Kidney (tissue), 14 donors: Measurements from ENCODE around the gene ZNF182. TPM values are rescaled to one million over a fixed set of nuclear protein-coding genes. Genes with fewer than 3 reads are reported as not detected.
"Not testable (repeated sequence)": the region's sequence is repeated elsewhere in the genome, so short reads cannot be mapped to it uniquely, and the experiment has no call there.

Experiments used
- DNase-seq, 5 donors: peaks; one replicate each; pipeline ENCODE4 v3.0.0-alpha.2; 2013 to 2020
- FAIRE-seq: peaks from 2 replicates; lab custom pipeline; 2012; peaks lifted over from hg19 to GRCh38; lab: Jason Lieb, UNC
- H3K27ac ChIP-seq, 2 donors: one replicate each; pipeline ENCODE4 v1.7.0; 2013; ENCODE audit warnings: low read depth in 2 of 2, low read length in 2 of 2, inconsistent platforms in 1 of 2
- H3K27me3 ChIP-seq: one replicate; pipeline ENCODE4 v1.7.1; 2013; ENCODE audit warnings: low read length, inconsistent platforms; ENCODE audit not compliant: control insufficient read depth, insufficient read depth
- H3K36me3 ChIP-seq, 3 donors: one replicate each; pipeline versions ENCODE4 v1.7.0 to v1.7.1; 2013; ENCODE audit warnings: low read length in 3 of 3, control low read depth in 1 of 3, inconsistent platforms in 1 of 3; ENCODE audit not compliant: insufficient read depth in 3 of 3, control insufficient read depth in 2 of 3
- H3K4me1 ChIP-seq, 3 donors: one replicate each; pipeline versions ENCODE4 v1.7.0 to v1.7.1; 2013; ENCODE audit warnings: low read length in 3 of 3, inconsistent platforms in 1 of 3, low read depth in 1 of 3; ENCODE audit not compliant: control insufficient read depth in 2 of 3, insufficient read depth in 2 of 3
- H3K4me3 ChIP-seq, 3 donors: one replicate each; pipeline versions ENCODE4 v1.7.0 to v1.8.1; 2013; ENCODE audit warnings: low read length in 3 of 3, control low read depth in 1 of 3, inconsistent platforms in 1 of 3
- H3K9ac ChIP-seq, 3 donors: one replicate each; pipeline versions ENCODE4 v1.7.0 to v1.7.1; 2013; ENCODE audit warnings: low read length in 3 of 3, control low read depth in 1 of 3, inconsistent platforms in 1 of 3
- H3K9me3 ChIP-seq, 3 donors: one replicate each; pipeline versions ENCODE4 v1.7.0 to v1.7.1; 2013; ENCODE audit warnings: low read length in 3 of 3, control low read depth in 1 of 3, inconsistent platforms in 1 of 3; ENCODE audit not compliant: control insufficient read depth in 2 of 3, insufficient read depth in 1 of 3
- intact Hi-C: fragments of 100-400 bp; cut with DNase I; formaldehyde crosslinking; loops from one replicate; pipeline ENCODE4 v1.11.1; 2022
- polyA plus RNA-seq: library from polyadenylated mRNA; stranded (reverse); fragments of 350-450 nt; fragmentation: Illumina TruSeq; extraction: RNeasy Lipid Tissue Mini Kit (QIAGEN cat#74804); gene quantifications from one replicate; pipeline ENCODE4 v1.2.3, GENCODE V29; 2014; ENCODE audit warnings: low read depth, low replicate concordance; ENCODE audit not compliant: insufficient read depth
- total RNA-seq: library from RNA; stranded (reverse); fragmentation: NEBNext Ultra II Directional; extraction: Animal tissue kit (Norgen Biotek cat#: 25700); gene quantifications from one replicate; pipeline ENCODE4 v1.2.1, GENCODE V29; 2021
- TF ChIP-seq, protein P1 (sequence below): IDR thresholded peaks from 3 replicates; pipeline ENCODE4 v1.5.1; 2012; ENCODE audit warnings: mild to moderate bottlenecking, moderate library complexity, borderline replicate concordance; ENCODE audit not compliant: insufficient read depth; ENCODE audit errors: extremely low read depth
- donor health status: control.
- donor health status: control.
- donor health status: control.
- donor health status: control.
- donor health status: control.
- donor health status: DM: yes; HTN: yes; CAD: no.
- donor health status: Normal renal cell carcinoma (clear cell type).

Gene ZNF182
- total and polyA plus RNA-seq, 2 donors from 2014 or later, result 3.2 to 5.8 TPM

DNA sequence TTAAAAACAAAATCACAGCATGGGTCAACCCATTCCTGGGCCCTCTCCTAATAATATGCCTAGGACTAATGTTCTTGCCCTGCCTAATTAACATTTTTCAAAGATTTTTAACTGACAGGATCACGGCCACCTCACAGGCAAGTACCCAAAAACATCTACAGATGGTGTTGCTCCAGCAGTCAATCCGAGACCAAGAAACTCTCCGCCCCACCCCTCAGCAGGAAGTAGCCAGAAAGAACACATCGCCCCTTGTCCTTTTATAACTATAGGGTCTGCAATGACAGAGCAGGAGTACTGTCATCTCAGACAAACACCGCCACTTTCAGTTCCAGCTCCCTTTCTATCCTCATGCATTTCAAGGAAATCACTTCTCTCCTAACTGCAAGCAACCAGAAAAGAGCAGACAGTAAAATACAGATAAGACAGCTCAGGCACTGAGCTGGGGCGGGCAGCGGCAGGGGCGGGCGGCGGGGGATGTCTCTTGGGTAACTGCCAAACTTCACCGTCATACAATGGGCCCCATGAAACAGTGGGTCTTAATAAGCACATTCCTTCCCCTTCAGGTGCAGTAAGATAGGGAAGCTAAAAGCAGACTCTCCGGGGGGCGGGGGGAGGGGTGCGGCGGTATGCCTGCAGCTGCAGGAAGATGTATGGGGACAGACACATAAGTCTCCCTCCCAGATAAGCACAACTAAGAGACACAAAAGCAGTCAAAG is 67.4 kb downstream of the ZNF182 start:
- Histone ChIP-seq H3K9me3 (no peaks in the 10 kb centered on the region), H3K9ac (no peak overlapping the region), H3K4me3 (peak overlapping the region in 1 of 3 donors; percentile 33), H3K36me3 (no peaks in the 10 kb centered on the region), H3K4me1 (no peaks in the 10 kb centered on the region), H3K27ac (no peak overlapping the region), H3K27me3 (no peaks in the 10 kb centered on the region)
- TF ChIP-seq, protein P1, sequence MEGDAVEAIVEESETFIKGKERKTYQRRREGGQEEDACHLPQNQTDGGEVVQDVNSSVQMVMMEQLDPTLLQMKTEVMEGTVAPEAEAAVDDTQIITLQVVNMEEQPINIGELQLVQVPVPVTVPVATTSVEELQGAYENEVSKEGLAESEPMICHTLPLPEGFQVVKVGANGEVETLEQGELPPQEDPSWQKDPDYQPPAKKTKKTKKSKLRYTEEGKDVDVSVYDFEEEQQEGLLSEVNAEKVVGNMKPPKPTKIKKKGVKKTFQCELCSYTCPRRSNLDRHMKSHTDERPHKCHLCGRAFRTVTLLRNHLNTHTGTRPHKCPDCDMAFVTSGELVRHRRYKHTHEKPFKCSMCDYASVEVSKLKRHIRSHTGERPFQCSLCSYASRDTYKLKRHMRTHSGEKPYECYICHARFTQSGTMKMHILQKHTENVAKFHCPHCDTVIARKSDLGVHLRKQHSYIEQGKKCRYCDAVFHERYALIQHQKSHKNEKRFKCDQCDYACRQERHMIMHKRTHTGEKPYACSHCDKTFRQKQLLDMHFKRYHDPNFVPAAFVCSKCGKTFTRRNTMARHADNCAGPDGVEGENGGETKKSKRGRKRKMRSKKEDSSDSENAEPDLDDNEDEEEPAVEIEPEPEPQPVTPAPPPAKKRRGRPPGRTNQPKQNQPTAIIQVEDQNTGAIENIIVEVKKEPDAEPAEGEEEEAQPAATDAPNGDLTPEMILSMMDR, result no peak
- intact Hi-C loops, result no loop called here
- DNase-seq (peak in 2 of 5 donors; percentile 3 to 21), FAIRE-seq (no peak)

DNA sequence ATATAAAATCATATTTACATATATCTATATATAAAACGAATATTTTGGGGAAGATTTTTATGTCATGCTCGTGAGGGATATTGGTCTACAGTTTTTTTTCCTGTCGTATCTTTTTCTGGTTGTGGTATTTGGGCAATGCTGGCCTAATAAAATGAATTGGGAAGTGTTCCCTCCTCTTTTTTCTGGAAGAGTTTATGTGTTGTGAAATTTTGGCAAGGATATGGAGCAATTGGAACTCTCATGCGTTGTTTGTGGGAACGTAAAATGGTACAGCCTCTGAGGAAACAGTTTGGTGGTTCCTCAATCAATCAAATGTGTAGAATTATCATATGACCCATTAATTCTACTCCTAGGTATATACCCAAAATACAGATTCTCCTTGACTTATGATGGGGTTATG is 69.8 kb downstream of the ZNF182 start:
- Histone ChIP-seq H3K9ac (no peak overlapping the region), H3K36me3 (no peaks in the 10 kb centered on the region), H3K4me3 (no peak overlapping the region), H3K27ac (no peak overlapping the region), H3K9me3 (no peaks in the 10 kb centered on the region), H3K4me1 (no peaks in the 10 kb centered on the region), H3K27me3 (no peaks in the 10 kb centered on the region)
- FAIRE-seq (no peak), DNase-seq (no peak)
- intact Hi-C loops, result no loop called here
- TF ChIP-seq, protein P1, result no peak

DNA sequence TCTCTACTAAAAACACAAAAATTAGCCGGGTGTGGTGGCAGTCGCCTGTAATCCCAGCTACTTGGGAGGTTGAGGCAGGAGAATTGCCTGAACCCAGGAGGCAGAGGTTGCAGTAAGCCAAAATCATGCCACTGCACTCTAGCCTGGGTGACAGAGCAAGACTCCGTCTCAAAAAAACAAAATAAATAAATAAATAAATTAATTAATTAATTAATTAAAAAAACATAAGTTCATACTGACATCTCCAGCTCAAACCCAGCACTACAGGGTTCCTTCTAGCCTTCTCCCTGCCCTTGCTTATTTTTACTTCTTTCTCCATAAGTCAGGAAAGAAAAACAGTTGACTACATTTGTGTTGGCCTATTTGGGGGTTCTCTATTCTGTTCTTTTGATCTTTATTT is 71.8 kb downstream of the ZNF182 start:
- H3K27ac ChIP-seq, H3K36me3 ChIP-seq, DNase-seq, H3K4me3 ChIP-seq, H3K9ac ChIP-seq, FAIRE-seq, H3K27me3 ChIP-seq, H3K4me1 ChIP-seq, intact Hi-C loops, H3K9me3 ChIP-seq: not testable (repeated sequence)

DNA sequence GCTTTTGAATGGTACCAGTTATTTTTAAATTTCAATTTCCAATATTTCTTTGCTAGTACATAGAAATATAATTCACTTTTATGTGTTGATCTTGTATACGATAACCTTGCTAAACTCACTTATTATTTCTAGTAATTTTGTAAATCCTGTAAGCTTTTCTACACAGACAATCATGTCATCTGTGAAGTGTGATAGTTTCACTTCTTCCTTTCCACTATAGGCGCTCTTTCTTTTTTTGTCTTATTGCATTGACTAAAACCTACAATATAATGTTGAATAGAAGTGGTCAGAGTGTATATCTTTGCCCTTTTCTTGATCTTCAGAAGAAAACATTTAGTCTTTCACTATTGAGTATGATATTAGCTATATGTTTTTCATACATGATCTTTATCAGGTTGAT is 76.6 kb downstream of the ZNF182 start:
- no peak for FAIRE-seq
- TF ChIP-seq, protein P1, result no peak

More for the DNA sequence above, 76.6 kb downstream of the ZNF182 start:
- no peak for DNase-seq
- intact Hi-C loops, result no loop called here
- H3K9me3 ChIP-seq, result no peaks in the 10 kb centered on the region
- H3K36me3 ChIP-seq, result no peaks in the 10 kb centered on the region
- no peaks in the 10 kb centered on the region for H3K27me3 ChIP-seq
- no peak overlapping the region for H3K4me3 ChIP-seq
- H3K9ac ChIP-seq, result no peak overlapping the region
- H3K27ac ChIP-seq, result no peak overlapping the region
- H3K4me1 ChIP-seq, result no peaks in the 10 kb centered on the region

Other genes starting within 250 kb of the ZNF182 start
- 16.1 TPM for gene ZNF81, start 167.1 kb downstream of the ZNF182 start, total RNA-seq
- gene ZNF81, start 167.1 kb downstream of the ZNF182 start, polyA plus RNA-seq, result 2.5 TPM
- gene SPACA5, start 3.0 kb upstream of the ZNF182 start, total RNA-seq, result not detected
- not detected for gene SPACA5, start 3.0 kb upstream of the ZNF182 start, polyA plus RNA-seq
- gene ZNF630, start 67.7 kb upstream of the ZNF182 start, total RNA-seq, result 3.3 TPM
- 3.2 TPM for gene ZNF630, start 67.7 kb upstream of the ZNF182 start, polyA plus RNA-seq
- not detected for gene SPACA5B, start 126.6 kb upstream of the ZNF182 start, total RNA-seq
- not detected for gene SPACA5B, start 126.6 kb upstream of the ZNF182 start, polyA plus RNA-seq
- gene SSX5, start 192.8 kb upstream of the ZNF182 start, total RNA-seq, result not detected
- not detected for gene SSX5, start 192.8 kb upstream of the ZNF182 start, polyA plus RNA-seq